Measurements from ENCODE around the gene ZDHHC4.
"Not testable (repeated sequence)": the region's sequence is repeated elsewhere in the genome, so short reads cannot be mapped to it uniquely, and the experiment has no call there.

ZDHHC4 gene

GRCh38 chr7:6562106-6562505 lies 15.1 kb upstream of the ZDHHC4 start:
- DNase-seq (ENCODE audit: low spot score) = no peak

- no peak for DNase-seq (ENCODE audit: low spot score)
These were observed 13.1 kb upstream of the ZDHHC4 start for GRCh38 chr7:6563936-6564770.

- DNase-seq (ENCODE audit: low spot score) = peak; percentile 89
These were observed 11.6 kb upstream of the ZDHHC4 start for GRCh38 chr7:6565655-6566054.

- DNase-seq (ENCODE audit: low spot score) = no peak
These were observed 9.4 kb upstream of the ZDHHC4 start for GRCh38 chr7:6567886-6568285.

GRCh38 chr7:6571160-6571779 lies 6.0 kb upstream of the ZDHHC4 start:
- no peak for DNase-seq (ENCODE audit: low spot score)

GRCh38 chr7:6575281-6576023 lies 1.8 kb upstream of the ZDHHC4 start:
- DNase-seq (ENCODE audit: low spot score) = no peak

GRCh38 chr7:6576024-6576866 lies 1.0 kb upstream of the ZDHHC4 start:
- no peak for DNase-seq (ENCODE audit: low spot score)

GRCh38 chr7:6576867-6577368 lies 336 bp upstream of the ZDHHC4 start:
- not testable (repeated sequence) for DNase-seq (ENCODE audit: low spot score)

GRCh38 chr7:6578114-6579084 lies 1.1 kb downstream of the ZDHHC4 start:
- no peak for DNase-seq (ENCODE audit: low spot score)

GRCh38 chr7:6579446-6579845 lies 2.2 kb downstream of the ZDHHC4 start:
- DNase-seq (ENCODE audit: low spot score) = no peak

- DNase-seq (ENCODE audit: low spot score) = peak; percentile 46
These were observed 8.6 kb downstream of the ZDHHC4 start for GRCh38 chr7:6585746-6586432.

- no peak for DNase-seq (ENCODE audit: low spot score)
These were observed 11.3 kb downstream of the ZDHHC4 start for GRCh38 chr7:6588566-6588965.

GRCh38 chr7:6589151-6589828 lies 12.0 kb downstream of the ZDHHC4 start:
- no peak for DNase-seq (ENCODE audit: low spot score)

- peak; percentile 81 for DNase-seq (ENCODE audit: low spot score)
These were observed 12.8 kb downstream of the ZDHHC4 start, which contains the start of gene INTS15 for GRCh38 chr7:6589829-6590644. TSS of gene INTS15 (plus strand) at chr7:6590021. CDS start at chr7:6590284, 263 bp downstream.

- peak; percentile 68 for DNase-seq (ENCODE audit: low spot score)
These were observed 13.4 kb downstream of the ZDHHC4 start for GRCh38 chr7:6590645-6591110.

GRCh38 chr7:6600093-6600492 lies 22.8 kb downstream of the ZDHHC4 start:
- DNase-seq (ENCODE audit: low spot score) = no peak

- DNase-seq (ENCODE audit: low spot score) = no peak
These were observed 27.2 kb downstream of the ZDHHC4 start for GRCh38 chr7:6604458-6604857.

All from SW480 (cell line).